Effector memory CD4-positive, alpha-beta T cell (primary cell): Measurements from ENCODE around the gene LTBP2.

Experiments
- DNase-seq, 3 donors: peaks; one replicate each; pipeline ENCODE4 v3.0.0-alpha.2; 2020
- H3K27ac ChIP-seq: 2 replicates; pipeline ENCODE4 v1.7.0; 2013; ENCODE audit warnings: mild to moderate bottlenecking, low read length, moderate library complexity; ENCODE audit not compliant: insufficient read depth, poor library complexity, severe bottlenecking
- H3K27me3 ChIP-seq: replicated peaks from 2 replicates; pipeline ENCODE4 v1.7.0; 2013; ENCODE audit warnings: mild to moderate bottlenecking, low read length; ENCODE audit not compliant: insufficient read depth, control insufficient read depth, poor library complexity, severe bottlenecking
- H3K36me3 ChIP-seq: 2 replicates; pipeline ENCODE4 v1.7.0; 2013; ENCODE audit warnings: mild to moderate bottlenecking, low read length, moderate library complexity; ENCODE audit not compliant: control insufficient read depth, insufficient read depth
- H3K4me1 ChIP-seq: 2 replicates; pipeline ENCODE4 v1.7.0; 2013; ENCODE audit warnings: low read length, mild to moderate bottlenecking; ENCODE audit not compliant: control insufficient read depth, insufficient read depth, poor library complexity, severe bottlenecking
- H3K4me3 ChIP-seq: 2 replicates; pipeline ENCODE4 v1.7.0; 2013; ENCODE audit warnings: low read length, low read depth, mild to moderate bottlenecking; ENCODE audit not compliant: insufficient read depth, poor library complexity, severe bottlenecking
- H3K9me3 ChIP-seq: 2 replicates; pipeline ENCODE4 v1.7.0; 2013; ENCODE audit warnings: mild to moderate bottlenecking, low read length, moderate library complexity; ENCODE audit not compliant: control insufficient read depth

Gene LTBP2

DNA sequence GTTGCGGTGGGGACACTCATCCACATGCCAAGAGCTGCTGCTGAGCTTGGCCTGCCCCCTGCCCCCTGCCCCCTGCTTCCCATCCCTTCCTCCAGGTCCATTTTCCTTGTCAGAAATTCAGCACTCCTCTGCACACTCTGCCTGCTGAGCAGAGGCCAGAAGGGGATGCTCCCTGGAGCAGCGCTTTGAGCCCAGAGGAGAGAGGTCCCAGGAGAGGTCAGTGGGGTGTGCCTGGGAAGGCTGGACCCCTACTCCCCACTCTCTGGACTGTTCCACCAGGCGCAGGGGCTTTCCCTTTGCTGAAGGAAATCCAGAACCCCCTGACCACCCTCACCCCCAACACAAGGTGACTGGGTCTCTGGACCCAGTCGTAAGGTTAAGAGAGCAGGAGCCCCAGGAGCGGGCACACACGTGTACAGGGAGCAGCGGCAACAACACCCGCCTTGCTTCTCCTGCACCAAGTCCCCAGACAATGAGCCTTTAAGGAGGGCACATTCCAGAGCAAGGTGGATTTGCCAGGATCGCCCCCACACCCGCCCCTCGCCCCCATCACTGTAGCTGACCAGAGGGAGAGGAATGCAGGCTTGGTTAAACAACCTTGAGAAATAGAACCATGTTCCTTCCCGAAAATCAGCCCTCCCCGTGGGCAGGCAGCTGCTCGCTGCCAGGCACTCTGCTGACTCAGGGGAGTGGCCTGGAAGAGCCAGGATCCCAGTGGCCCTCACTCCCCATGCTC lies 87.8 kb downstream of the LTBP2 start:
- H3K27me3 ChIP-seq: no peaks in the 10 kb centered on the region
- H3K4me3 ChIP-seq: no peak overlapping the region
- H3K27ac ChIP-seq: no peak overlapping the region
- no peaks in the 10 kb centered on the region for H3K9me3 ChIP-seq
- no peaks in the 10 kb centered on the region for H3K4me1 ChIP-seq
- no peak for DNase-seq
- H3K36me3 ChIP-seq: no peaks in the 10 kb centered on the region

DNA sequence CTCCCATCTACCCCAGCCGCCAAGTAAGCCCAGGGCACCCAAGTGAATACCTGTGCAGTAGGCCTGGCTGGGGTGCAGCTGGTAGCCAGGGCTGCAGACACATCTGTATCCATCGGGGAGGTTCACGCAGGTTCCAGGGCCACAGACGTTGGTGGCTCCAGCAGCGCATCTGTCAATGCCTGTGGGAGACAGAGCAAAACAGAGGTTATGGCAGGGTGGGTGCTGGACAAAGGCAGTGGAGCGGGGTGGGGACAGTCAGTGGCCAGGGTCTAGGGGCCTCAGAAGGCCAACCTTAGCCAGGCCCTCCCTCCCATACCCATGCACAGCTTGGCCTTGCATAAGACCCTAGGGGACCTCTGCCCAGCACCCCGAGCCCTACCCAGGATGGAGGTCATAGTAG lies 89.3 kb downstream of the LTBP2 start:
- Histone ChIP-seq H3K4me3 (no peak overlapping the region), H3K4me1 (no peaks in the 10 kb centered on the region), H3K9me3 (no peaks in the 10 kb centered on the region), H3K27ac (no peak overlapping the region), H3K36me3 (no peaks in the 10 kb centered on the region), H3K27me3 (no peaks in the 10 kb centered on the region)
- no peak for DNase-seq

GRCh38 chr14:74521756-74522155 lies 90.3 kb downstream of the LTBP2 start:
- H3K4me1 ChIP-seq: no peaks in the 10 kb centered on the region
- H3K4me3 ChIP-seq: no peak overlapping the region
- DNase-seq: no peak
- no peaks in the 10 kb centered on the region for H3K9me3 ChIP-seq
- H3K36me3 ChIP-seq: no peaks in the 10 kb centered on the region
- H3K27me3 ChIP-seq: no peaks in the 10 kb centered on the region
- H3K27ac ChIP-seq: no peak overlapping the region

- Histone ChIP-seq H3K4me3 (no peak overlapping the region), H3K9me3 (no peaks in the 10 kb centered on the region), H3K4me1 (no peaks in the 10 kb centered on the region), H3K27me3 (no peaks in the 10 kb centered on the region), H3K36me3 (no peaks in the 10 kb centered on the region), H3K27ac (no peak overlapping the region)
- DNase-seq: no peak
Observed at GRCh38 chr14:74519316-74520074, 92.5 kb downstream of the LTBP2 start.

GRCh38 chr14:74518221-74518620 lies 93.8 kb downstream of the LTBP2 start:
- H3K4me3 ChIP-seq: no peak overlapping the region
- H3K9me3 ChIP-seq: no peaks in the 10 kb centered on the region
- no peaks in the 10 kb centered on the region for H3K4me1 ChIP-seq
- no peak overlapping the region for H3K27ac ChIP-seq
- H3K27me3 ChIP-seq: no peaks in the 10 kb centered on the region
- DNase-seq: no peak
- H3K36me3 ChIP-seq: no peaks in the 10 kb centered on the region

GRCh38 chr14:74517731-74518130 lies 94.3 kb downstream of the LTBP2 start:
- no peaks in the 10 kb centered on the region for H3K36me3 ChIP-seq
- no peaks in the 10 kb centered on the region for H3K4me1 ChIP-seq
- no peaks in the 10 kb centered on the region for H3K9me3 ChIP-seq
- DNase-seq: no peak
- no peaks in the 10 kb centered on the region for H3K27me3 ChIP-seq
- H3K27ac ChIP-seq: no peak overlapping the region
- no peak overlapping the region for H3K4me3 ChIP-seq

GRCh38 chr14:74516451-74517160 lies 95.4 kb downstream of the LTBP2 start:
- Histone ChIP-seq H3K27ac (no peak overlapping the region), H3K27me3 (no peaks in the 10 kb centered on the region), H3K4me1 (no peaks in the 10 kb centered on the region), H3K36me3 (no peaks in the 10 kb centered on the region), H3K9me3 (no peaks in the 10 kb centered on the region), H3K4me3 (no peak overlapping the region)
- no peak for DNase-seq

GRCh38 chr14:74515891-74516412 lies 96.1 kb downstream of the LTBP2 start:
- no peaks in the 10 kb centered on the region for H3K27me3 ChIP-seq
- H3K4me1 ChIP-seq: no peaks in the 10 kb centered on the region
- no peak for DNase-seq
- H3K9me3 ChIP-seq: no peaks in the 10 kb centered on the region
- no peak overlapping the region for H3K27ac ChIP-seq
- H3K36me3 ChIP-seq: no peaks in the 10 kb centered on the region
- no peak overlapping the region for H3K4me3 ChIP-seq

- Histone ChIP-seq H3K4me3 (no peak overlapping the region), H3K27me3 (no peaks in the 10 kb centered on the region), H3K9me3 (no peaks in the 10 kb centered on the region), H3K4me1 (no peaks in the 10 kb centered on the region), H3K36me3 (no peaks in the 10 kb centered on the region), H3K27ac (no peak overlapping the region)
- DNase-seq: no peak
Observed at GRCh38 chr14:74514471-74514941, 97.5 kb downstream of the LTBP2 start.
